NCI-H2107 (cell line): ENCODE results near the gene CAMTA2.
A peak's percentile ranks its signal among the peaks of the same experiment; 100 is the strongest.

ENCODE experiments used
- DNase-seq: peaks from one replicate; lab custom pipeline; 2025; lab: John Stamatoyannopoulos, UW

CAMTA2 gene

DNA sequence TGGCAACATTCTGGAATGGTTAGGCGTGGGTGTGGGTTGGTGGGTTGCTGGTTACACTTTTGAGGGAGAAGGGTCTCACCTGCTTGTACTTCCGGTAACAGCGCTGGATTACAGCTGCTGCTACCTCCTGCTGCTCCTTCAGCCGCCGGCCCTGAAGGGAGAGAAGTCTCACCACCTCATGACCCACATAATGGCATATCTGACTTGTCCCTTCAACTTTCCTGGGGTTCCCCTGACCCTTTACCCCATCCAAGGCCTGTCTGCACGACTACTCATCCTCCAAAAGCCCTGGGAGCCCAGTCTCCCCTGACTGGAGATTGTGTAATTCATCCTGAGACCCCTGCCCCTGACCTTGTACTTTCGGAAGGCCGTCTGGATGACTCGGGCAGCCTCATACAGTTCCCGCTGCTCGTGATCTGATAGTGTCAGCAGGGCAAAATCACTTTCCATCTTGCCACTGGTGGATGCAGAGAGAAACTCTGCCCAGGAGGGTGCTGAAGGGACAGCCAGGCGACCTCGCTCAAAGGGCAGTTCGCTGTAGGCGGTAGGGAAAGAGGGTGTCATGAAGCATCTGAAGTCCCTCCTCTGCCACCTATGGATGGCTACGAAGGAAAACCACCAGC is 17.8 kb downstream of the CAMTA2 start:
- DNase-seq, result no peak

DNA sequence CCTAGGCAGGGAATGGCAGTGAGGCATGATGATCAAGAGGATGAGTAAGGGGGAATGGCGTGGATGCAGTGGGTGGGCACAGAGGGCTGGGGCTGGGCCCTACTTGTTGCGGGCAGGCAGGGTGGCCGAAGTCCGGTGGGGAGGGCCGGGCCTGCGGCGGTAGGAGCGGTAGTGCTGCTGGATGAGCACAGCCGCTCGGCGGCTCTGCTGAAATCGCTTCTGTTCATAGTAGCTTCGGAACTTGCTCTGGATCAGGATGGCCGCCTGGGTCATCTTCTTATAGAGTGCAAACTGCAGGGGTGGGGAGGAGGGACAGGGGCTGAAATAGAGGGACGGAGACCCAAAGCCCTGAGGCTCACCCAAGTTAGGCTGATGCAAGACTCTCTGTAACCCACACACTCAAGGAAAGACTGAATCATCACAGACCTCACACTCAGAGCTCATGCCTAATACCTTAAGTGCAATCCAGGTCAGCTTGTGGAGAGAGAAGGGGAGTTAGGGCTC is 18.4 kb downstream of the CAMTA2 start:
- no peak for DNase-seq

DNA sequence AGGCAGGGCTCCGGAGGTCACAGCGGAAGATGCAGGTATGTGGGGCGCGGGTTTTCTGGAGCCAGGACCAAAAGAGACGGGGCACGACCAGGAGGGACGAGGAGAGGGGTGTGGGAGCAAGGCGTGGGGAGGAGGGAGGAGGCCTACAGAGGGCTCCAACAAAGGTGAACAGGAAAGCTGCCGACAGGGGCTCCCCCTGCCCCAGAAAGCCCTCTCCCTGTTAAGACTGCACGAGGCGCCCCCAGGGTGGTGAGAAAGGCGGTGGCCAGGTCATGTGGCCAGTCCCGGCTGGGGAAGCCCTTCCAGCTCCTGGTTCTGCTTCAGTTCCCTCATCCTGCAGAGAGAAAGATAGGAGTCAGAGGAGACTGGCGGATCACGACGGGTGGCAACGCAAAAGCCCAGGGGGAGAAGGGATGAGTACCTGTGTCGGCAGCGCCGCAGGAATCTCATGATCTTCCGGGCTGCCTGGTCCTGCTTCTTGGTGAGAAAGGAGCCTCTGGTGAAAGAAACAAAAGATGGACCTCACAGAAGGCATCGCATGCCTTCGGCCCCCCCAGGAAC is 18.9 kb downstream of the CAMTA2 start:
- no peak for DNase-seq

DNA sequence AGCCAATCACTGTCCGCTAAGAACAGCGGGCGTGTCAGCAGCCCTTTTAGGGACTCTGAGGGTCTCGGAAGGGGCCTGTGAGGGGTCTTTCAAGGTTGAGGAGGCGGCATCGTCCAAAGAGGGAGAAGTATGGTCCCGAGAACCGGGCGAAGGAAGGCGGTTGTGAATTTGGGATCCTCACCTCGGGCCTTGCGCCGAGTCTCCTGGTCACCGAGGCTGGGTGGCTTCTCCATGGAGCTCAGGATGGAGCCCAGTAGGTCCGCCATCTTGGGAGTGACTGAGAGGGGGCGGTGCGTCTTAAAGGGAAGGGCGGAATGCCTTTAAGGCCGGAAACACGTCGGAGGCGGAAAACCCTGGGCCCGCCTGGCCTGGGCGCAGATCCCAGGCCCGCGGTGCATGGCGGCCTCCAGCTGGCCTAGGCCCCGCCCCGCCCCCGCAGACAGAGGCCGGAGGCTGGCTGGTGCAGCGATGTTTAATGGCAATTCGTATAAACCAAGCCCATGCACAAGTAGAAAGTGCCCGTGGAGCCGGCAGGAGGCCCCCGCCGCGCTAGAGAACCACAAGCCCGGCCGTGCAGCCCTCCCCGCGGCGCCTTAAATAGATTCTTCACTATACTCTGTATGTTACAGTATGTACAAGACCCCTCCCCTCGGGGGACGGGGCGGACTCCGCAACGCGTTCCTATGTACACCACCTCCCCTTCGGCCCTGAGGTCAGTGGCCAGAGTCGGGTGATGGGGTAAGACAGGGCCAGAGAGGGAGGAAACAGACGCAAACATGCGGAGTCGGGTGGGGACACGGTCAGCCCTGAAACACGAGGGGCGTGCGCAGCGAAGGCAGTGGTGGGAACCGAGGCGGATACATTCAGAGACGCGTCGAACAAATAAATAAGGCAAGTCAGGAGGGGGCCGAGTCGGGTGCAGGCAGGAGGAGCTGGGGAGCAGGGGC is 19.7 kb downstream of the CAMTA2 start, which contains the start of gene SPAG7:
Gene SPAG7, minus strand, starts transcription at position 279 of the 947 bp plus-strand sequence. Its CDS starts 13 bp downstream, at position 266.
- peak; percentile 76 for DNase-seq

DNA sequence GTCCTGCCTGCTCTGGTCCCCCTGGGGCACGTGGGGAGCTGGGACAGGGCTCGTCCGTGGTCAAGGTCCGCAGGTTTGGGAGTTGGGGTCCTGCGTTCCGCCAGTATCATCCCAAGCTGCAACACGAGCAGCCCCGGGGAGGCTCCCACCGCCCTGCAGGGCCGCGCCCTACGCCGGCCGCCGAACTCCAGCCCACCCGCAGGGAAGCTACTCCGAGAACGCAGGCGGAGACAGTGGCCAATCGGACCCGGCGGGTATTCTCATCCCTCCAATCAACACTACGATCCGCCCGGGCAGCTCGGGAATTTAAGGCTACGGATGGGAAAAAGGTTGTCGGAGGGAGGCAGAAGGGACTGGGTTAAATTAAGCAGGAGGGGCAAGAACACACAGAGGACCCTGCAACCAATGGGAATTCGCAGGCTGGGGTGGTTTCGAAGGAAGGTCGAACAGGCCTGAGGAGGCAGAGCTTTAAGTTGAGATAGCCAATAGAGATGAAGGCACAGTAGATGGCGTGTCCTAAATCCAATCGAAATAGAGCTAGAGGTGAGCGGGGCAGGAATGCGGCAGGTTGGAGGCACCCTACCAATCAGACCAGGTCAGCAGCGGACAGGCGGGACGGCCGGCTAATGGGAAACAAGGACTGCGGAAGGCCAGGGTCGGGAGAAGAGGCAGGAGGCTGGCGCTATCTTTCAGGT is 20.5 kb downstream of the CAMTA2 start:
- DNase-seq, result peak; percentile 93

DNA sequence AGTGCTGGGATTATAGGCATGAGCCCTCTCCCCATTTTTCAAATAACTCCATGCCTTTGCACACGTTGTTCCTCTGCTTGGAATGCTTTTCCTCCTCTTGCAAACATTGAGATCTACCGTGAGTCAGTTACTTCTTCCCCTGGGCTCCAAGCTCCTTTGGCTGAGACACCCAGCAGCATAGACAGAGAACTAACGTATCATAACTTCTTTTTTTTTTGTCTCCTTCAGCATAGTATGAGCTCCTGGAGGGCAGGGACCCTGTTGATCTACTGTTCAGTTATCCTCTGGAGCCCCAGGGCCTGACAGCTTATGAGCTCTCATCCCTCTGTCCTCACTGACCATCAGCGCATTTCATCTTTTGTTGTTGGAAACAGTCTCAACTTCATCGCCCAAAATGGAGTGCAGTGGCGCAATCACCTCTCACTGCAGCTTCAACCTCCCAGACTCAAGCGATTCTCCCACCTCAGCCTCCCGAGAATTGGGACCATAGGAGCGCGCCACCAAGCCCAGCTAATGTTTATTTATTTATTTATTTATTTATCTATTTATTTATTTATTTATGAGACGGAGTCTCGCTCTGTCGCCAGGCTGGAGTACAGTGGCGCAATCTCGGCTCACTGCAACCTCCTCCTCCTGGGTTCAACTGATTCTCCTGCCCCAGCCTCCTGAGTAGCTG is 22.0 kb downstream of the CAMTA2 start:
- DNase-seq, result no peak

DNA sequence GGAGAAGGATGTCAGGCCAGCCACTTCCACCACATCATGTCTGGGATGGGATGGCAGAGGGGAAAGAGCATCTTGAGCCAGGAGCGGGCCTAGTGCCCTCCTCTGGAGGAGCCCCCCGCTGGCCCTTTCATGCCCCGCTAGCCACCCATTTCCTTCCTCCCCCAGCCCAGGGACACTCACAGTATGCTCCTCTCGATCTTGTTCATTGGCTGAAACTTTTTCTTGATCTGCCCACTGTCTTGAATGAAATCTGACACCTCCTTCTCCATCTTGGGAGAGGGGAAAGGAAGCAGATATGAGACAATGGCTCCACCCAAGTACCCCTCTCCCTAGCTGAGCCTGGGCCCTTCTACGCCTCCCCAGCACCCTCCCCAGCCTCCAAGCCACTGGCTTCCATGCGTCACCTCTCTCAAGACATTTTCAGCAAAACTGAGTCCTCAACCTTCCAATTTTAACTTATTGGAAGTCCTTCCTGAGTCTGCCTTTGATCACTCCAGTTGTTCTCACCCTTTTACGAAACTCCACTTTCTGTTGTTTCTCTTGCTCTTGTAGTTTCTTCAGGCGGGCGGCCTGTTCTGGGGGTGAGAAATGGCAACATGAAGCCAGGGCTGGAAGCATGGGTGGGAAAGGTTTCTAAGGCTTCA is 27.1 kb downstream of the CAMTA2 start:
- no peak for DNase-seq

DNA sequence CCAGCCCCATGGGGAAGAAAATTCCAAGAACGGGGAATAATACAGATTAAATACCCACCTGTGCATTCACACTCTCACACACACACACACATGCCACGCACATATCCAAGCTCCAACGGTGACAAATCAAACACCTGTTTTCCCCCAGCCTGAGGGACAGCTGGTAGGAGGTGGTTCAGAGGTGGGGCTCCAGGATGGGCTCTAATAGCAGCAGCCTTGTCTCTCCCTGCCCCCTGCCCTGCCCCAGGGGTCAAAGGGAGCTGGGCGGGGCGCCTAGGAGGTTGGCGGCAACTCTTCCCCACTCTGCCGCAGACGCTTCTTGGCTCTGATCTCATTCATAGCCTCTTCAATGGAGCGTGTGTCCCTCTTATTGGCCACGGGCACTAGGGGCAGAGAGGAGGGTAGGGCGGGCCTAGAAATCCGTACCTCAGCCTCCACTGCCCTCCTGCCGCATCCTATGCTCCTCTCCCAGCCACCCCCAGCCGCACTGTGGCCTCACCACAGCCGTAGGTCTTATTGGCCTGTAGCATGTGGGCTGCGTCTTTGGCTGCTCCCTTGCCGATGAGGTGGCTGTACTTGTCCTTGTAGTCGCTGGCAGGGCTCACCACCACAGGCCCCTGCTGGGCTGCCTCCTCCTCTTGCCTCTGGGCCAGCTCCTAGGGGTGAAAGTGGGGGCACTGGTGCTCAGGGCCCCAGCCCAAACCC is 28.1 kb downstream of the CAMTA2 start:
- DNase-seq, result no peak

DNA sequence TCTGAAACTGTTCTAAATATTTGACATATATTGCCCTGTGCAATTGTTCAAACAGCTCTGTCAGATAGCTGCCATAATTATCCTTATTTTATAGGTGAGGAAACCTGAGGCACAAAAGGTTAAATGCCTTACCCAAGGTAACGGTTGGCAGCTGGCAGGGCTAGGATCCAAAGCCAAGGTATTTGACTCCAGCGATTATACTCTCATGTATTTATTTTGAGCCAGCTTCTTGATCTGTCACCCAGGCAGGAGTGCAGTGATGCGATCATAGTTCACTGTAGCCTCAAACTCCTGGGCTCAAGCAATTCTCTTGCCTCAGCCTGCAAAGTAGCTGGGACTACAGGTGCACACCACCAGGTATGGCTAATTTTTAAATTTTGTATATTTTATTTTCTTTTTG is 29.4 kb downstream of the CAMTA2 start:
- no peak for DNase-seq

DNA sequence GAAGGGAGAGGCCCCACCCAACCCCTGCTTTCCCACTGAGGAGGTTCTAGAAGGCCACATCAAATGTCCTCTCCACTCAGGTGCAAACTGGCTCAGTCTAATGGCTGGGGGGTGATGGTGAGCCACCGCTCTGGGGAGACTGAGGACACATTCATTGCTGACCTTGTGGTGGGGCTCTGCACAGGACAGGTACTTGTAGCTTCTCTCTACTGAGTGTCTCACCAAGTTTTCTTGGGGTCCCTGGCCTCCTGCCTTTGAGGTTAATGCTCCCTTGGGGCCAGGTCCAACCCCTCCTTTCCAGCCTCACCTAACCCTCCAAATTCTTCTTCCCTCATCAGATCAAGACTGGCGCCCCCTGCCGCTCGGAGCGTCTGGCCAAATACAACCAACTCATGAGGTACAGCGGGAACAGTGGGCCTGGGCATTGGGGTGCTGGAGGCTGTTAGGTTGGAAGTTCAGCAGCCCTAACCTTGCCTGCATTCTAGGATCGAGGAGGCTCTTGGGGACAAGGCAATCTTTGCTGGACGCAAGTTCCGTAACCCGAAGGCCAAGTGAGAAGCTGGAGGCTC is 30.9 kb downstream of the CAMTA2 start:
- no peak for DNase-seq

DNA sequence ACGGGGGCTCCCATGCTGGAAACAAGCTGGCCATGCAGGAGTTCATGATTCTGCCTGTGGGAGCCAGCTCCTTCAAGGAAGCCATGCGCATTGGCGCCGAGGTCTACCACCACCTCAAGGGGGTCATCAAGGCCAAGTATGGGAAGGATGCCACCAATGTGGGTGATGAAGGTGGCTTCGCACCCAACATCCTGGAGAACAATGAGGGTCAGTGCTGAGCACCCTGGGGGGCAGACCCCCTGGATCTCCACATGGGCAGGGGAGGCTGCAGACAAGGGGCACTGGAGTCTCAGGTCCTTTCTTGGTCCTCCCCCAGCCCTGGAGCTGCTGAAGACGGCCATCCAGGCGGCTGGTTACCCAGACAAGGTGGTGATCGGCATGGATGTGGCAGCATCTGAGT is 32.4 kb downstream of the CAMTA2 start:
- no peak for DNase-seq

DNA sequence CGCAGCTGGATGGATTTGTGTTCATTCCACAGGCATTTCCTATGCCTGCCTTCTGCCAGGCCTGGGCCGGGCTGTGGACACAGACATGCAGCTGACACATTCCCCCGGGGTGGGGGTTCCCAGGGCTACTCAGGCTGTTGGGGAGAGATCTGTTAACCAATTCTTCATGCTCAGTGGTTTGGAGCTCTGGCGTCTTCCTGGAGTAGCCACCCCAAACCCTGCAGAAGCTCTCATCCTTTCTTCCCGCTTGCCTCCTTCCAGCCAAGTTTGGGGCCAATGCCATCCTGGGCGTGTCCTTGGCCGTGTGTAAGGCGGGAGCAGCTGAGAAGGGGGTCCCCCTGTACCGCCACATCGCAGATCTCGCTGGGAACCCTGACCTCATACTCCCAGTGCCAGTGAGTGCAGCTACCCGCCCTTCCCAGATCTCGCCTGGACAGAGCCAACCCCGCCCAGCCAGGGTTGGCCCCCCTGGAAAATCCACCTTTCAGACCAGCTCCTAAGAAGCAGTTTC is 34.0 kb downstream of the CAMTA2 start:
- DNase-seq, result no peak

DNA sequence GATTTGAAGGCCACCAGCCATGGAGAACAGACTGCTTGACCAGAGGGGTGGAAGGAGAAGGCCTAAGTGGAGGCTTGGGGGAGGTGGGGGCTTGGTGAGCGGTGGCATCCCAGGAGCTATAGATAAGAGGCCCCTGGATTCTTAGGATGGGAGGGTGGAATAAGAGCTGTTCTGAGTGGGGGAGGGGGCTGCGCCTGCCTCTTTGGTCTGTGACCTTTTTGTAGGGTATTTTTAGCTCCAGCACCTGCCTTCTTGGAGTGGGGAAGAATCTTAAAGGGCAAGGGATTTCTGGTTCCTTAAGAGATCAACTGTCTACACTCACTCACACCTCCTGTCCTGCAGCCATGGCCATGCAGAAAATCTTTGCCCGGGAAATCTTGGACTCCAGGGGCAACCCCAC is 36.0 kb downstream of the CAMTA2 start:
- no peak for DNase-seq

DNA sequence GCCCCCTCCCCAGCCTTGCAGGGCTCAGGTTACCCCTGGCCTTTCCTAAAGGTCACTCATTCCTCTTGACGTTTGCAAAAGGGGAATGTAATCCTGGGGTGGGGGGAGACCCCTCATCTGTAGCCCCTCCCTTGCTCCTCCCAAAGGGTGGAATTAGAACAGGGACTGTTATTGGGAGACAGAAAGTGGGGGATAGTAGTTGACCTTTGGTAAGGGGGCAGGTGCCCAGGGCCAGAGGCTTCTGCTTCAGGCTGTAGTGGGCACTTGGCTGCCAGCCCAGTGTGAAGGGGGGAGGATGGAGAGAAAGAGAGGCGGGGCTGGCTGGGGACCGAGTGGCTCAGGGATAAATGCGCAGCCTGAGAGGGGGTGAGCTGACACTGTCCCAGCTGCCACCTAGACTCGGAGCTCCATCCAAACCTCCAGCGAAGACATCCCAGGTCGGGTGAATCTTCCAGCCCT is 36.7 kb downstream of the CAMTA2 start, which contains the start of gene ENO3:
Gene ENO3, plus strand, starts transcription at position 374 of the 459 bp plus-strand sequence. CDS start 711 bp downstream, outside the sequence.
- DNase-seq, result no peak

DNA sequence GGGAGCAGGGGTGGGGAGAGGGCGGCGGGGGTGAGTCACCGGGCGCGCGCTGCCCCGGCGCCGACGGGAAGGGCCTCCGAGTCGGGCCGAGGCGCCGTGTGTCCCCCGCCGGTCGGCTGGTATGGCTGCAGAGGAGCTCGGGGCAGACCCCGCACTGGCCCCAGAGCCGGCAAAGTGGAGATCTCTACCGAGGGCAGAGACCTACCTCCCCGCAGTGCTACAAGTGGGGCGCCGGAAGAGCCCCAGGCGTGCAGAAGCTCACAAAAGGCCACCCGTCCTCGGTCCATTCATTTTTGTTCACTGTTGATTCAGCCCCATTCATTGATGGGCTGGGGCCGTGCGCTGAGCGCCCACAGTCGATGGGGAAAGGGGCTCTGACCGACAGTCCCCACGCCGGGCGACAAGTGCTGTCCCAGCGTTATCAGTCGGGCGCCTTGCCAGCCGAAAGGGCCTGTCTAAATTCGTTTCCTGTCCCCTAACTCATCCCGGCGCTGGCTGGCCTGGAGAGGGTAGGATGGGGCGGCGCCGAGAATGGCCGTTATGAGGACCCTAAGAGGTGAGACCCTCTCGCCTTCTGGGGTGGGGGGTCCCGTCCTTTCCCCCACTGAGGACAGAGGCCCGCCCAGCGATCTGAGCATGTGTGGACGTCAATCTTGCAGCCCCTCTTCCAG is 37.3 kb downstream of the CAMTA2 start:
- no peak for DNase-seq

DNA sequence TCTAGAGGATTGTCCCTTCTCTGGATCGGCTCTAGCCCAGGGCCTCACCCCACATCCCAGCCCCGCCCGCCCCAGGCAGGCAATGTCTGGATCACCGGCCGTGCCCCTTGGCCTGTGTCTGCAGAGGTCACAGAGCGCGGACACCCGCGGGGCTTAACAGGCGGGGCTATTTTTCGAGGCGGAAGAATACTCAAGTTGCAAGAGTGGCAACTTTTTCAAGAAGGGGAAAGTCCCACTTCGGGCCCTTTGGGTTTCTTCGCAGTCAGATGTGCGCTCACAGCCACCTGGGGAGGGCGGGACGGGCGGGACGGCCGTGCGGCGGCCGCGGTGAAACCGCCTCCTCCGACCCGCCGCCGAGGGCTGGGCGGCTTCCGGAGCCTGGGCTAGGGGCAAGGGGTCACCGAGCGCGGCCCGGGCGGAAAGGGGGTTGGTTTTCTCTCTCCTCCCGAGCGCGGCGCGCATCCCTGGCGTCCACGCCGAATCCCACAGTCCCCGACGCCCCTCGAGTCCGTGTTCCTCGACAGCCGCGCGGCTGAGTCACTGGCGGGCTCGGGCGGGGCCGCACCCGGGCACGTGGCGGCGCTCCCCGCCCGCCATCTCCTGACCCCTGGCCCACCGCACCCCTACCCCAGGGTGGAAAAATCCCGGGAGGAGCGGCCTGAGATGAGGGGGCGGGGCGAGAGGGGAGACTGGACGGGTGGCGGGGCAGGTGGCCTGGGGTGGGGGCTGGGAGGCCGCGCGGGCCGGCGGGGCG is 38.0 kb downstream of the CAMTA2 start:
- DNase-seq, result peak; percentile 20

DNA sequence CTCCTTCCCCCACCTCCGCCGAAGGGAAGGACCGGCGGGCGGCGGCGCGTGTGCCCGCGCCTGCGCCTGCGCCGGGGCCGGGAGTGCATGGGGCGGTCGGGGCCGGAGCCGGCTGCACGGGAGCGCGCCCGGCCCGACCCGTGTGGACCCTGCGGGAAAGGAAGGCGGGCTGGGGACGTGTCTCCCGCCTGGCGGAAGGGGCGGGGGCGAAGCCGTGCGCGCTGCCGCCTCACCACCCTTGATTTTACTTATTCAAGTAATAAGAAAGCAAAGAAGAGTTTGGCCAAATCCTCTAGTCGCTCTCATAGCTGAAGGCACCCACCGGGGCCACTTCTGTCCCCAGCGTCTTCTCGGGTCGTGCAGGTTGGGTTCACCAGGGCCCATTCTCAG is 38.5 kb downstream of the CAMTA2 start:
- DNase-seq, result no peak
